HepG2 (cell line): Measurements from ENCODE around the gene FAM20A.

Experiments used
- ATF7 ChIP-seq, 2 experiments: fragments of 450-650 bp in 1 of 2; sonication (generic) in 1 of 2; formaldehyde crosslinking in 1 of 2; IDR thresholded peaks; 2 replicates each; pipeline versions ENCODE4 v1.4.0 to v1.6.1; 2016 to 2020; ENCODE audit warnings: antibody characterized with exemption in 1 of 2, mild to moderate bottlenecking in 1 of 2, missing genetic modification reagents in 1 of 2
- EP300 ChIP-seq, 3 experiments: sonication (generic) in 1 of 3; formaldehyde crosslinking in 1 of 3; IDR thresholded peaks; 2 replicates each; pipeline versions ENCODE4 v1.5.1 to v1.6.1; 2011 to 2020; ENCODE audit warnings: low read depth in 2 of 3, low read length in 2 of 3, borderline replicate concordance in 1 of 3, improper control_type of control experiment in 1 of 3, mild to moderate bottlenecking in 1 of 3, missing genetic modification reagents in 1 of 3, moderate library complexity in 1 of 3
- KAT7 ChIP-seq: IDR thresholded peaks from 2 replicates; pipeline ENCODE4 v1.6.1; 2018; ENCODE audit warnings: borderline replicate concordance, missing compliant biosample characterization
- MAFF ChIP-seq: IDR thresholded peaks from 2 replicates; pipeline ENCODE4 v1.6.1; 2011; ENCODE audit warnings: low read depth, low read length, improper control_type of control experiment
- RFX5 ChIP-seq: IDR thresholded peaks from 2 replicates; pipeline ENCODE4 v1.6.1; 2011; ENCODE audit warnings: low read depth, low read length, improper control_type of control experiment
- TF ChIP-seq, protein P1 (sequence below): sonication (generic); formaldehyde crosslinking; IDR thresholded peaks from 2 replicates; pipeline ENCODE4 v1.8.1; 2022; ENCODE audit warnings: low read depth, mild to moderate bottlenecking, missing genetic modification reagents

DNA sequence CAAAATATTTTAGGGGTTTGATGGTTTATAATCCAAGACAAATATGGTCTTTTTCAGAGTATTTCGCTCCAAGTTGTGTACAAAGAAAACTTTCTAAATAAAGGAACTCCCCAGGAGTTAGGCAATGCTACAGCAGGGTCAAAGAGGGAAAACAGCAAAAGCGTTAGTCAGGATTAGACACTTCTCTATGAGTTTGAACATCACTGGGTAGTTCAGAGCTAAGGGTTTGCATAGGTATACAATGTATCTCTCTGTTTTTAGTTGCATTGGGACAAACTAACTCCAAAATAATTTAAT is 34.8 kb downstream of the FAM20A start:
- TF ChIP-seq KAT7, result no peak
- TF ChIP-seq MAFF, result no peak
- no peak for TF ChIP-seq EP300 (IDR thresholded peaks at IDR 0.05; ENCODE audit: low read depth in 2 of 2, low read length in 2 of 2)
- no peak for TF ChIP-seq EP300 (CRISPR knock-in tag; IDR thresholded peaks at IDR 0.05; ENCODE audit: borderline replicate concordance)
- TF ChIP-seq RFX5, result no peak
- no peak for TF ChIP-seq ATF7 (IDR thresholded peaks at IDR 0.05)
- no peak for TF ChIP-seq ATF7 (CRISPR knock-in tag; IDR thresholded peaks at IDR 0.05)
- TF ChIP-seq, protein P1, sequence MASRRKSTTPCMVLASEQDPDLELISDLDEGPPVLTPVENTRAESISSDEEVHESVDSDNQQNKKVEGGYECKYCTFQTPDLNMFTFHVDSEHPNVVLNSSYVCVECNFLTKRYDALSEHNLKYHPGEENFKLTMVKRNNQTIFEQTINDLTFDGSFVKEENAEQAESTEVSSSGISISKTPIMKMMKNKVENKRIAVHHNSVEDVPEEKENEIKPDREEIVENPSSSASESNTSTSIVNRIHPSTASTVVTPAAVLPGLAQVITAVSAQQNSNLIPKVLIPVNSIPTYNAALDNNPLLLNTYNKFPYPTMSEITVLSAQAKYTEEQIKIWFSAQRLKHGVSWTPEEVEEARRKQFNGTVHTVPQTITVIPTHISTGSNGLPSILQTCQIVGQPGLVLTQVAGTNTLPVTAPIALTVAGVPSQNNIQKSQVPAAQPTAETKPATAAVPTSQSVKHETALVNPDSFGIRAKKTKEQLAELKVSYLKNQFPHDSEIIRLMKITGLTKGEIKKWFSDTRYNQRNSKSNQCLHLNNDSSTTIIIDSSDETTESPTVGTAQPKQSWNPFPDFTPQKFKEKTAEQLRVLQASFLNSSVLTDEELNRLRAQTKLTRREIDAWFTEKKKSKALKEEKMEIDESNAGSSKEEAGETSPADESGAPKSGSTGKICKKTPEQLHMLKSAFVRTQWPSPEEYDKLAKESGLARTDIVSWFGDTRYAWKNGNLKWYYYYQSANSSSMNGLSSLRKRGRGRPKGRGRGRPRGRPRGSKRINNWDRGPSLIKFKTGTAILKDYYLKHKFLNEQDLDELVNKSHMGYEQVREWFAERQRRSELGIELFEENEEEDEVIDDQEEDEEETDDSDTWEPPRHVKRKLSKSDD (CRISPR knock-in tag), result no peak
